Placental epithelial cell (primary cell): ENCODE measurements around the gene CSPG4. TPM values are rescaled to one million over a fixed set of nuclear protein-coding genes. Genes with fewer than 3 reads are reported as not detected.

ENCODE experiments used
- total RNA-seq: library from RNA; depleted of rRNA; stranded (reverse); fragments of >200 nt; gene quantifications from 2 replicates; pipeline ENCODE4 v1.2.3, GENCODE V29; 2012

The CSPG4 gene, protein sequence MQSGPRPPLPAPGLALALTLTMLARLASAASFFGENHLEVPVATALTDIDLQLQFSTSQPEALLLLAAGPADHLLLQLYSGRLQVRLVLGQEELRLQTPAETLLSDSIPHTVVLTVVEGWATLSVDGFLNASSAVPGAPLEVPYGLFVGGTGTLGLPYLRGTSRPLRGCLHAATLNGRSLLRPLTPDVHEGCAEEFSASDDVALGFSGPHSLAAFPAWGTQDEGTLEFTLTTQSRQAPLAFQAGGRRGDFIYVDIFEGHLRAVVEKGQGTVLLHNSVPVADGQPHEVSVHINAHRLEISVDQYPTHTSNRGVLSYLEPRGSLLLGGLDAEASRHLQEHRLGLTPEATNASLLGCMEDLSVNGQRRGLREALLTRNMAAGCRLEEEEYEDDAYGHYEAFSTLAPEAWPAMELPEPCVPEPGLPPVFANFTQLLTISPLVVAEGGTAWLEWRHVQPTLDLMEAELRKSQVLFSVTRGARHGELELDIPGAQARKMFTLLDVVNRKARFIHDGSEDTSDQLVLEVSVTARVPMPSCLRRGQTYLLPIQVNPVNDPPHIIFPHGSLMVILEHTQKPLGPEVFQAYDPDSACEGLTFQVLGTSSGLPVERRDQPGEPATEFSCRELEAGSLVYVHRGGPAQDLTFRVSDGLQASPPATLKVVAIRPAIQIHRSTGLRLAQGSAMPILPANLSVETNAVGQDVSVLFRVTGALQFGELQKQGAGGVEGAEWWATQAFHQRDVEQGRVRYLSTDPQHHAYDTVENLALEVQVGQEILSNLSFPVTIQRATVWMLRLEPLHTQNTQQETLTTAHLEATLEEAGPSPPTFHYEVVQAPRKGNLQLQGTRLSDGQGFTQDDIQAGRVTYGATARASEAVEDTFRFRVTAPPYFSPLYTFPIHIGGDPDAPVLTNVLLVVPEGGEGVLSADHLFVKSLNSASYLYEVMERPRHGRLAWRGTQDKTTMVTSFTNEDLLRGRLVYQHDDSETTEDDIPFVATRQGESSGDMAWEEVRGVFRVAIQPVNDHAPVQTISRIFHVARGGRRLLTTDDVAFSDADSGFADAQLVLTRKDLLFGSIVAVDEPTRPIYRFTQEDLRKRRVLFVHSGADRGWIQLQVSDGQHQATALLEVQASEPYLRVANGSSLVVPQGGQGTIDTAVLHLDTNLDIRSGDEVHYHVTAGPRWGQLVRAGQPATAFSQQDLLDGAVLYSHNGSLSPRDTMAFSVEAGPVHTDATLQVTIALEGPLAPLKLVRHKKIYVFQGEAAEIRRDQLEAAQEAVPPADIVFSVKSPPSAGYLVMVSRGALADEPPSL (N-terminal part only)
- 3.9 and 7.5 TPM in 2 replicates for total RNA-seq

DNA sequence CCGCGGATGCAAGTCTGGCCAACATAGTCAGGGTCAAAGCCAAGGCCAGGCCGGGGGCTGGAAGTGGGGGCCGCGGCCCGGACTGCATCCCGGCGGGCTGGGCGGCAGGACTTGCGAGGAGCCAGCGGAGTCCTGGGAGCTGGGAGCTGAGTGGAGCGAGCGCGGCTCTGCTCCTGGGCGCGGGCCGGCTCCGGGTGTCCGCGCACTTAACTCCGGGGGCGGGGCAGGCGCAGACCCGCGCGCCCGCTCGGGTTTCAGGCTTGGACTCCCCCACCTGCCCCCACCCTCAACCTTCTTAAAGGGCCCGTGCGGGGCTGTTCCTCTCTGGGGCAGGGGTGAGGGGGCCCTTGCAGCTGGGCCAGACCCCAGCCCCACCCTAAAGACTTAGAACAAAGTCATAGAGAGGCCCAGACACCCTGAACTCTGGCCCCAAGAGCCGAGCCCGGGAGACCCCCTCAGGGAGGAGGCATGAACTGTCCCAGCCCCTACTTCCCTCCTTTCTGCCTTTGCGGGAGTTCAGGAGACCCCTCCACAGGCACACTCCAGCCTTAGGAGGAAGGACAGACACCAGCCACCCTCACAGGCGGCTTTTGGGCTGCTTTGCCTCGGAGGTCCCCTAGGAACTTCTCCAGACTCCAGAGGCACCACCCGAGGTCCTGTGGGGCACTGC lies at the start of gene CSPG4:
Gene CSPG4, minus strand, starts transcription at position 181 of the 670 bp plus-strand sequence. Its CDS starts 93 bp downstream, at position 88.

DNA sequence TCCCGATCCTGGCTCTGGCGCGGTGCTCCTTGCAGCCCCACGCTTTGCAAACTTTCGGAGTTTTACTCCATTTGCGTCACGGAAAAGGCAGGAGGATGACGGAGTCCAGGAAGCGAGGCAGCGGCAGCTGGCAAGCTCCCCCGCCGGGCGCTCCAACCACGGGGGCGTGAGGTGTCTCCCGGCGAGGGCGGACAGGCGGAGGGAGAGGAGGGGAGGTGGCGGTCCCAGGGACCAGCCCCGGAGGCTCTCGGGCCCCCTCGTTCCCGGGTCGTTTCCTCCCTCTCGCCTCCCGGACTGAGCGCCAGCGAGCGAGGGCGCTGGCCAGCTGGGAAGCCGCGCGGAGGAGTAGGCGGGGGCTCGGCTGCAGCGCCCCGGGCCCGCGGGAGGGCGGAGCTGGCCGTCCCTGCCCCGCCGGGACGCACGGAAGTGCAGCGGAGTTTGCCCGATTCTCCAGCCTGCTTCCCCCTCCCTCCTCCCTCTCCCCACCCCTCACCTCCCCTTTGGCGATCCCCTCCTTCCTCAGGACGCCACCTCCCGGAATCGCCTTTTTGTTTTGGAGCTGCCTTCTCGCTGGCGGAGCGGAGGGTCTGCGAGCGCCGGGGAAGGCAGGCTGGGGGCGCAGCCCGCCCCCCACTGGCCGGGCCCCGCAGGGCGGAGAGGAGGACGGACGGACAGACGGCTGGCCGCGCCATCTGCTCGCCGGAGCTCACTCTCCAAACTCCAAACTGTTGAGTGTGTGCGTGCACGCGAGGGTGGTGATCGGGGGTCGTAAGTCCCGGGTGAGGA lies 65.1 kb downstream of the CSPG4 start, which contains the start of gene SNX33:
Gene SNX33, plus strand, starts transcription at position 543 of the 786 bp plus-strand sequence. CDS start 1,191 bp downstream, outside the sequence.

DNA sequence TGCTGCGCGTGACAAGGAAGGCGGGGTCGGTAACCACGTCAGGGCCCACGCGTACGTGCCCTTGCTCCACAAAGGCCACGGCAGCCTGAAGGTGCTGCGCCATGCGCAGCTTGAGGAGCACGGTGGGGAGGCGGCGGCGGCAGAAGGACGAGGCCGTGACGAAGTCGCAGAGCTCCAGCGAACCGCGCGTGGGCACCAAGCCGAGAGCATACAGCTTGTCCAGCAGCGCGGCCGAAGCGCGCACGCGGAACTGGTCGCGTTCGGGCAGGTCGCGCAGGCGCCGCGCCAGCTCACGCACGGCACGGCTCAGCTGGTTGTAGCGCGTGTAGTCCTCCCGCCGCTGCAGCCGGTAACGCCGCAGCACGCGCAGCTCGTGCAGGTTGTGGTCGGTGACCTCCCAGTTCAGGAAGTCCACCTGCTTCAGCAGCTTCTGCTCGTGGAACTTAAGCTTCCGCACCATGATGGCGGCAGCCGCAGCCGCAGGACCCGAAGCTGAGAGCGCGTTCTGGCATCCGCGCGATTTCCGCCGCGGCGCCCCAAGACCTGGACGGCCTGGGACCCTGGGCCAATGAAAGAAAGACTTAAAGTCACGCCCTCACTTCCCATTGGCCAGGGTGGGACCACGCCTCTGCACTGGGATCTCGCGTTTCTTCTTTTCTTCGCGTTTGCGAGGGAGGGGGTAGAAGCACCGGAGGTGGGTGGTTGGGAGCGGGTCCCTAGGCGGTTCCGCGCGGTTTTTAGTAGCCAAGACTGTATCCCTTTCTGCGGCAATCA lies 72.8 kb downstream of the CSPG4 start, which contains the start of gene IMP3:
Gene IMP3, minus strand, starts transcription at position 516 of the 774 bp plus-strand sequence. Its CDS starts 56 bp downstream, at position 460.

DNA sequence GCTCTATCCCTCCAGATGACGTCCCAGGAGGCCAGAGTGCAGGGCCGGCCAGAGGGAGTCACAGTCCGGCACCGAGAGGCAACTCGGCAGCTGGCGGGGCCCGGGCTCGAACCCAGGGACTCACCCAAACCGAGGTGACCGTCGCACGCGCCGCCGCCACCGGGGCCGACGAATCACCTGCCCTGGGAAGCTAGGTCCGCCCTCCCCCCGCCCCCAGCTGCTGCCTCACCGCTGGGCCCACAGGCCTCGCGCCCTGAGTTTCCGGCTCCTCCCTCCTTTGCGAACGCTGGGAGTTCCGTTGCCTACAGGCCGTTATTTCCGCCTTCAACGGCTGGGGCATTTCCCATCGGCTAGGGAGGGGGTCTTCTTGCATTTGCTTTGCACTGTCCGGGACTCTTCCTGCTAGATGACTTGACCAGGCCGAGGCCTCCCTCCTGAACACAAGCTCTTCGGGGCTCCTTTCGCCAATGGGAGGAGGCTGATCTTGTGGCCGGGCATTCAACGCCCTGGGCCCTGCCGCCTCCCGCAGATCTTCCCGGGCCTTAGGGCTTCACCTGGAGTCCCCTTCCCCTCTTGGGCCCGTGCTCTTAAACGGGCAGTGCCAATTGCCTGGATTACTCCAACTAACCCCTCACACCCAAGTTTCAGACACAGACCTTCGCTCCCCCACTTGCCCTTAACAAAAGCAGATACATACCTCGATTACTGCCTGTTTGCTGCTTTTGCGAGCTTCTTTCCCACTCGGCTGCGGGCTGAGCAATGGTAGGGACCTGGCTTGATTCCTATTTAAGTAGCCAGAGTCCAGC lies 86.9 kb downstream of the CSPG4 start, which contains the start of gene SNUPN:
Gene SNUPN, minus strand, starts transcription at position 184 of the 806 bp plus-strand sequence. CDS start 4,674 bp downstream, outside the sequence.

Other genes starting within 250 kb of the CSPG4 start
- gene PTPN9, start 133.5 kb downstream of the CSPG4 start, total RNA-seq = 18.4 and 20.8 TPM in 2 replicates
- gene SNUPN, start 87.1 kb downstream of the CSPG4 start, total RNA-seq = 15.7 and 15.8 TPM in 2 replicates
- gene IMP3, start 72.6 kb downstream of the CSPG4 start, total RNA-seq = 46.3 and 93.2 TPM in 2 replicates
- 25.5 and 40.4 TPM in 2 replicates for gene SNX33, start 64.9 kb downstream of the CSPG4 start, total RNA-seq
- 57.2 and 60.5 TPM in 2 replicates for gene UBE2Q2, start 130.6 kb upstream of the CSPG4 start, total RNA-seq
- gene FBXO22, start 191.0 kb upstream of the CSPG4 start, total RNA-seq = 22.4 and 48.3 TPM in 2 replicates